ENCODE results near the gene TGM1.

The TGM1 gene

DNA sequence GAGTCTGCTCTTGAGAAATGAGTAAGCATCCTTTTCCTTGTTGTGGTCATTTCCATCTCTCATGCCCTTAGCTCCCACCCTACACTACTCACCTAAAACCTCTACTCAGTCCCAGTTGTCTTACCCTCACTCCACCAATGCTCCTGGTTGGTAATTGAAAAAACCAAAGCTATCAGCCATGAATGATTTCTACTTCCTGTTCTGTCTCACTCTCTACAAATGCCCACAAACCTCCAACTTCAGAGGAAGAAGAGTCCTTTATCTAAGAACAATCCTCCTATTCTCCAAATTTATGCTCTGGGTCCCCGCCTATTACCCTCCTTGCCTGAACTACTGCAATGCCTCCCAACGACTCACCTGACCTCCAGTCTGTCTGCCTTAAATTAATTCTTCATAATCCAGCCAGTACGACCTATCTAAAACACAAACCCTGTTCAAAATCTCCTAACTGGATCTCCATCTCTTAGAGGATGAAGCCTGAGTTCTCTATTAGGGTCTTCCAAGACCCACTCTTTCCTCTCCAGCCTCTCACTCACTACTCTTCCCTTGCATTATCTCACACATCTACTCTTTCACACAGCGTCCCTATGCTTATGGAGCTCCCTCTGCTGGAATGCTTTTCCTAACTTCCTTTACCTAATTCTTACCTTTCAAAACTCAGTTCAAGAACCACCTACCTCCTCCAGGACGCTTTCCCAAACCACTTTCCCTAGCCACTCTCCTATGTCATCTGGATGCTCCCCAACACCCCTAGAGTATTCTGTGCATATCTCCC is 34.4 kb upstream of the TGM1 start (continued):
- TF ChIP-seq, protein P1, sequence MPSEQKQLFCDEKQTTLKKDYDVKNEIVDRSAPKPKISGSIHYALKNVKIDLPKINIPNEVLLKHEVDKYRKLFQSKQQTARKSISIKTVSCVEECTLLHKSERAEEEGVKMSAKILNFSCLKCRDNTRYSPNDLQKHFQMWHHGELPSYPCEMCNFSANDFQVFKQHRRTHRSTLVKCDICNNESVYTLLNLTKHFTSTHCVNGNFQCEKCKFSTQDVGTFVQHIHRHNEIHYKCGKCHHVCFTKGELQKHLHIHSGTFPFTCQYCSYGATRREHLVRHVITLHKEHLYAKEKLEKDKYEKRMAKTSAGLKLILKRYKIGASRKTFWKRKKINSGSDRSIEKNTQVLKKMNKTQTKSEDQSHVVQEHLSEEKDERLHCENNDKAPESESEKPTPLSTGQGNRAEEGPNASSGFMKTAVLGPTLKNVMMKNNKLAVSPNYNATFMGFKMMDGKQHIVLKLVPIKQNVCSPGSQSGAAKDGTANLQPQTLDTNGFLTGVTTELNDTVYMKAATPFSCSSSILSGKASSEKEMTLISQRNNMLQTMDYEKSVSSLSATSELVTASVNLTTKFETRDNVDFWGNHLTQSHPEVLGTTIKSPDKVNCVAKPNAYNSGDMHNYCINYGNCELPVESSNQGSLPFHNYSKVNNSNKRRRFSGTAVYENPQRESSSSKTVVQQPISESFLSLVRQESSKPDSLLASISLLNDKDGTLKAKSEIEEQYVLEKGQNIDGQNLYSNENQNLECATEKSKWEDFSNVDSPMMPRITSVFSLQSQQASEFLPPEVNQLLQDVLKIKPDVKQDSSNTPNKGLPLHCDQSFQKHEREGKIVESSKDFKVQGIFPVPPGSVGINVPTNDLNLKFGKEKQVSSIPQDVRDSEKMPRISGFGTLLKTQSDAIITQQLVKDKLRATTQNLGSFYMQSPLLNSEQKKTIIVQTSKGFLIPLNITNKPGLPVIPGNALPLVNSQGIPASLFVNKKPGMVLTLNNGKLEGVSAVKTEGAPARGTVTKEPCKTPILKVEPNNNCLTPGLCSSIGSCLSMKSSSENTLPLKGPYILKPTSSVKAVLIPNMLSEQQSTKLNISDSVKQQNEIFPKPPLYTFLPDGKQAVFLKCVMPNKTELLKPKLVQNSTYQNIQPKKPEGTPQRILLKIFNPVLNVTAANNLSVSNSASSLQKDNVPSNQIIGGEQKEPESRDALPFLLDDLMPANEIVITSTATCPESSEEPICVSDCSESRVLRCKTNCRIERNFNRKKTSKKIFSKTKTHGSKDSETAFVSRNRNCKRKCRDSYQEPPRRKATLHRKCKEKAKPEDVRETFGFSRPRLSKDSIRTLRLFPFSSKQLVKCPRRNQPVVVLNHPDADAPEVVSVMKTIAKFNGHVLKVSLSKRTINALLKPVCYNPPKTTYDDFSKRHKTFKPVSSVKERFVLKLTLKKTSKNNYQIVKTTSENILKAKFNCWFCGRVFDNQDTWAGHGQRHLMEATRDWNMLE (tag by site-specific recombination; conservative IDR thresholded peaks at IDR 0.05; ENCODE audit: low read depth): no peak
- TF ChIP-seq MZF1 (tag by site-specific recombination; IDR thresholded peaks at IDR 0.05; ENCODE audit: borderline replicate concordance) (no peak), EGR2 (tag by site-specific recombination; IDR thresholded peaks at IDR 0.05; ENCODE audit: low read depth) (no peak), ZBTB1 (tag by site-specific recombination; IDR thresholded peaks at IDR 0.05) (no peak), SP7 (tag by site-specific recombination; IDR thresholded peaks at IDR 0.05) (no peak), ZNF654 (tag by site-specific recombination; IDR thresholded peaks at IDR 0.05; ENCODE audit: low read depth) (peak; percentile 46), ZNF223 (tag by site-specific recombination; IDR thresholded peaks at IDR 0.05) (no peak), ZBTB17 (tag by site-specific recombination; IDR thresholded peaks at IDR 0.05) (no peak), HOXA7 (CRISPR knock-in tag; IDR thresholded peaks at IDR 0.05; ENCODE audit: borderline replicate concordance) (no peak), ZNF157 (tag by site-specific recombination; IDR thresholded peaks at IDR 0.05) (no peak), ZNF548 (tag by site-specific recombination; IDR thresholded peaks at IDR 0.05) (no peak), ZNF791 (tag by site-specific recombination; IDR thresholded peaks at IDR 0.05) (no peak), ZNF239 (tag by site-specific recombination; IDR thresholded peaks at IDR 0.05) (no peak), ZNF585B (tag by site-specific recombination; IDR thresholded peaks at IDR 0.05) (no peak), PRDM1 (tag by site-specific recombination; IDR thresholded peaks at IDR 0.05) (peak; percentile 96), ZNF544 (tag by site-specific recombination; IDR thresholded peaks at IDR 0.05) (no peak), GLIS1 (tag by site-specific recombination; IDR thresholded peaks at IDR 0.05) (no peak)
- TF ChIP-seq, protein P2, sequence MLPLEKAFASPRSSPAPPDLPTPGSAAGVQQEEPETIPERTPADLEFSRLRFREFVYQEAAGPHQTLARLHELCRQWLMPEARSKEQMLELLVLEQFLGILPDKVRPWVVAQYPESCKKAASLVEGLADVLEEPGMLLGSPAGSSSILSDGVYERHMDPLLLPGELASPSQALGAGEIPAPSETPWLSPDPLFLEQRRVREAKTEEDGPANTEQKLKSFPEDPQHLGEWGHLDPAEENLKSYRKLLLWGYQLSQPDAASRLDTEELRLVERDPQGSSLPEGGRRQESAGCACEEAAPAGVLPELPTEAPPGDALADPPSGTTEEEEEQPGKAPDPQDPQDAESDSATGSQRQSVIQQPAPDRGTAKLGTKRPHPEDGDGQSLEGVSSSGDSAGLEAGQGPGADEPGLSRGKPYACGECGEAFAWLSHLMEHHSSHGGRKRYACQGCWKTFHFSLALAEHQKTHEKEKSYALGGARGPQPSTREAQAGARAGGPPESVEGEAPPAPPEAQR (tag by site-specific recombination; IDR thresholded peaks at IDR 0.05): no peak
- TF ChIP-seq, protein P3, sequence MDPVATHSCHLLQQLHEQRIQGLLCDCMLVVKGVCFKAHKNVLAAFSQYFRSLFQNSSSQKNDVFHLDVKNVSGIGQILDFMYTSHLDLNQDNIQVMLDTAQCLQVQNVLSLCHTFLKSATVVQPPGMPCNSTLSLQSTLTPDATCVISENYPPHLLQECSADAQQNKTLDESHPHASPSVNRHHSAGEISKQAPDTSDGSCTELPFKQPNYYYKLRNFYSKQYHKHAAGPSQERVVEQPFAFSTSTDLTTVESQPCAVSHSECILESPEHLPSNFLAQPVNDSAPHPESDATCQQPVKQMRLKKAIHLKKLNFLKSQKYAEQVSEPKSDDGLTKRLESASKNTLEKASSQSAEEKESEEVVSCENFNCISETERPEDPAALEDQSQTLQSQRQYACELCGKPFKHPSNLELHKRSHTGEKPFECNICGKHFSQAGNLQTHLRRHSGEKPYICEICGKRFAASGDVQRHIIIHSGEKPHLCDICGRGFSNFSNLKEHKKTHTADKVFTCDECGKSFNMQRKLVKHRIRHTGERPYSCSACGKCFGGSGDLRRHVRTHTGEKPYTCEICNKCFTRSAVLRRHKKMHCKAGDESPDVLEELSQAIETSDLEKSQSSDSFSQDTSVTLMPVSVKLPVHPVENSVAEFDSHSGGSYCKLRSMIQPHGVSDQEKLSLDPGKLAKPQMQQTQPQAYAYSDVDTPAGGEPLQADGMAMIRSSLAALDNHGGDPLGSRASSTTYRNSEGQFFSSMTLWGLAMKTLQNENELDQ (tag by site-specific recombination; IDR thresholded peaks at IDR 0.05; ENCODE audit: low read depth): no peak
- TF ChIP-seq, protein P4, sequence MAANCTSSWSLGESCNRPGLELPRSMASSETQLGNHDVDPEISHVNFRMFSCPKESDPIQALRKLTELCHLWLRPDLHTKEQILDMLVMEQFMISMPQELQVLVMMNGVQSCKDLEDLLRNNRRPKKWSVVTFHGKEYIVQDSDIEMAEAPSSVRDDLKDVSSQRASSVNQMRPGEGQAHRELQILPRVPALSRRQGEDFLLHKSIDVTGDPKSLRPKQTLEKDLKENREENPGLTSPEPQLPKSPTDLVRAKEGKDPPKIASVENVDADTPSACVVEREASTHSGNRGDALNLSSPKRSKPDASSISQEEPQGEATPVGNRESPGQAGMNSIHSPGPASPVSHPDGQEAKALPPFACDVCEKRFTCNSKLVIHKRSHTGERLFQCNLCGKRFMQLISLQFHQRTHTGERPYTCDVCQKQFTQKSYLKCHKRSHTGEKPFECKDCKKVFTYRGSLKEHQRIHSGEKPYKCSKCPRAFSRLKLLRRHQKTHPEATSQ (tag by site-specific recombination; IDR thresholded peaks at IDR 0.05): no peak
- TF ChIP-seq, protein P5, sequence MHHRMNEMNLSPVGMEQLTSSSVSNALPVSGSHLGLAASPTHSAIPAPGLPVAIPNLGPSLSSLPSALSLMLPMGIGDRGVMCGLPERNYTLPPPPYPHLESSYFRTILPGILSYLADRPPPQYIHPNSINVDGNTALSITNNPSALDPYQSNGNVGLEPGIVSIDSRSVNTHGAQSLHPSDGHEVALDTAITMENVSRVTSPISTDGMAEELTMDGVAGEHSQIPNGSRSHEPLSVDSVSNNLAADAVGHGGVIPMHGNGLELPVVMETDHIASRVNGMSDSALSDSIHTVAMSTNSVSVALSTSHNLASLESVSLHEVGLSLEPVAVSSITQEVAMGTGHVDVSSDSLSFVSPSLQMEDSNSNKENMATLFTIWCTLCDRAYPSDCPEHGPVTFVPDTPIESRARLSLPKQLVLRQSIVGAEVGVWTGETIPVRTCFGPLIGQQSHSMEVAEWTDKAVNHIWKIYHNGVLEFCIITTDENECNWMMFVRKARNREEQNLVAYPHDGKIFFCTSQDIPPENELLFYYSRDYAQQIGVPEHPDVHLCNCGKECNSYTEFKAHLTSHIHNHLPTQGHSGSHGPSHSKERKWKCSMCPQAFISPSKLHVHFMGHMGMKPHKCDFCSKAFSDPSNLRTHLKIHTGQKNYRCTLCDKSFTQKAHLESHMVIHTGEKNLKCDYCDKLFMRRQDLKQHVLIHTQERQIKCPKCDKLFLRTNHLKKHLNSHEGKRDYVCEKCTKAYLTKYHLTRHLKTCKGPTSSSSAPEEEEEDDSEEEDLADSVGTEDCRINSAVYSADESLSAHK (tag by site-specific recombination; IDR thresholded peaks at IDR 0.05): no peak
- TF ChIP-seq, protein P6, sequence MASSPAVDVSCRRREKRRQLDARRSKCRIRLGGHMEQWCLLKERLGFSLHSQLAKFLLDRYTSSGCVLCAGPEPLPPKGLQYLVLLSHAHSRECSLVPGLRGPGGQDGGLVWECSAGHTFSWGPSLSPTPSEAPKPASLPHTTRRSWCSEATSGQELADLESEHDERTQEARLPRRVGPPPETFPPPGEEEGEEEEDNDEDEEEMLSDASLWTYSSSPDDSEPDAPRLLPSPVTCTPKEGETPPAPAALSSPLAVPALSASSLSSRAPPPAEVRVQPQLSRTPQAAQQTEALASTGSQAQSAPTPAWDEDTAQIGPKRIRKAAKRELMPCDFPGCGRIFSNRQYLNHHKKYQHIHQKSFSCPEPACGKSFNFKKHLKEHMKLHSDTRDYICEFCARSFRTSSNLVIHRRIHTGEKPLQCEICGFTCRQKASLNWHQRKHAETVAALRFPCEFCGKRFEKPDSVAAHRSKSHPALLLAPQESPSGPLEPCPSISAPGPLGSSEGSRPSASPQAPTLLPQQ (tag by site-specific recombination; IDR thresholded peaks at IDR 0.05): no peak
- TF ChIP-seq, protein P7, sequence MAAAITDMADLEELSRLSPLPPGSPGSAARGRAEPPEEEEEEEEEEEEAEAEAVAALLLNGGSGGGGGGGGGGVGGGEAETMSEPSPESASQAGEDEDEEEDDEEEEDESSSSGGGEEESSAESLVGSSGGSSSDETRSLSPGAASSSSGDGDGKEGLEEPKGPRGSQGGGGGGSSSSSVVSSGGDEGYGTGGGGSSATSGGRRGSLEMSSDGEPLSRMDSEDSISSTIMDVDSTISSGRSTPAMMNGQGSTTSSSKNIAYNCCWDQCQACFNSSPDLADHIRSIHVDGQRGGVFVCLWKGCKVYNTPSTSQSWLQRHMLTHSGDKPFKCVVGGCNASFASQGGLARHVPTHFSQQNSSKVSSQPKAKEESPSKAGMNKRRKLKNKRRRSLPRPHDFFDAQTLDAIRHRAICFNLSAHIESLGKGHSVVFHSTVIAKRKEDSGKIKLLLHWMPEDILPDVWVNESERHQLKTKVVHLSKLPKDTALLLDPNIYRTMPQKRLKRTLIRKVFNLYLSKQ (tag by site-specific recombination; IDR thresholded peaks at IDR 0.05; ENCODE audit: borderline replicate concordance): no peak

All from HEK293 (cell line).